SJSA1 (cell line): Measurements from ENCODE around the gene ATF6. TPM values are rescaled to one million over a fixed set of nuclear protein-coding genes. Genes with fewer than 3 reads are reported as not detected.

ENCODE experiments used
- DNase-seq, 2 experiments: peaks; one replicate each; pipeline ENCODE4 v3.0.0-alpha.2; 2015 to 2020; ENCODE audit warnings: low spot score in 2 of 2, low read depth in 1 of 2
- H3K27ac ChIP-seq: fragments of 250-450 bp; sonication (Bioruptor Pico); 2 replicates; pipeline ENCODE4 v1.5.1; 2020; ENCODE audit warnings: mild to moderate bottlenecking, moderate library complexity
- H3K27me3 ChIP-seq: fragments of 250-450 bp; sonication (Bioruptor Pico); replicated peaks from 2 replicates; pipeline ENCODE4 v1.5.1; 2020; ENCODE audit warnings: mild to moderate bottlenecking, moderate library complexity
- H3K36me3 ChIP-seq: fragments of 250-450 bp; sonication (Bioruptor Pico); 2 replicates; pipeline ENCODE4 v1.5.1; 2020; ENCODE audit warnings: mild to moderate bottlenecking
- H3K4me1 ChIP-seq: fragments of 250-450 bp; sonication (Bioruptor Pico); replicated peaks from 2 replicates; pipeline ENCODE4 v1.6.1; 2021; ENCODE audit warnings: mild to moderate bottlenecking
- H3K4me3 ChIP-seq: fragments of 250-450 bp; sonication (Bioruptor Pico); 2 replicates; pipeline ENCODE4 v1.5.1; 2020; ENCODE audit warnings: mild to moderate bottlenecking
- H3K9me3 ChIP-seq: fragments of 250-450 bp; sonication (Bioruptor Pico); replicated peaks from 2 replicates; pipeline ENCODE4 v1.5.1; 2020; ENCODE audit warnings: mild to moderate bottlenecking
- total RNA-seq: library from RNA; depleted of rRNA; stranded (reverse); fragments of >200 nt; shearing (Covaris generic); gene quantifications from 2 replicates; pipeline ENCODE4 v1.2.3, GENCODE V29; 2014

ATF6 gene
- total RNA-seq, 1 experiment from 2014 or later, result 30.6 TPM

- peak in 1 of 2 experiments; percentile 53 for DNase-seq
- Histone ChIP-seq H3K36me3 (peaks cover 6% of the 10 kb centered on the region), H3K9me3 (no peaks in the 10 kb centered on the region), H3K27ac (no peak overlapping the region), H3K4me1 (peaks cover 21% of the 10 kb centered on the region), H3K4me3 (no peak overlapping the region), H3K27me3 (no peaks in the 10 kb centered on the region)
These were observed 187.9 kb downstream of the ATF6 start for GRCh38 chr1:161954050-161954449.

GRCh38 chr1:161954466-161954865 lies 188.3 kb downstream of the ATF6 start:
- Histone ChIP-seq H3K4me1 (peaks cover 21% of the 10 kb centered on the region), H3K27me3 (no peaks in the 10 kb centered on the region), H3K4me3 (no peak overlapping the region), H3K27ac (no peak overlapping the region), H3K9me3 (no peaks in the 10 kb centered on the region), H3K36me3 (peaks cover 7% of the 10 kb centered on the region)
- no peak for DNase-seq

GRCh38 chr1:161955606-161956005 lies 189.5 kb downstream of the ATF6 start:
- Histone ChIP-seq H3K36me3 (peaks cover 7% of the 10 kb centered on the region), H3K4me3 (no peak overlapping the region), H3K27ac (no peak overlapping the region), H3K9me3 (no peaks in the 10 kb centered on the region), H3K4me1 (peaks cover 21% of the 10 kb centered on the region), H3K27me3 (no peaks in the 10 kb centered on the region)
- no peak for DNase-seq

GRCh38 chr1:161956097-161956496 lies 190.0 kb downstream of the ATF6 start:
- H3K27ac ChIP-seq, result no peak overlapping the region
- H3K4me1 ChIP-seq, result peaks cover 23% of the 10 kb centered on the region
- H3K9me3 ChIP-seq, result no peaks in the 10 kb centered on the region
- peaks cover 7% of the 10 kb centered on the region for H3K36me3 ChIP-seq
- DNase-seq, result no peak
- no peaks in the 10 kb centered on the region for H3K27me3 ChIP-seq
- H3K4me3 ChIP-seq, result no peak overlapping the region

GRCh38 chr1:161956930-161957329 lies 190.8 kb downstream of the ATF6 start:
- Histone ChIP-seq H3K36me3 (peaks cover 7% of the 10 kb centered on the region), H3K9me3 (no peaks in the 10 kb centered on the region), H3K27me3 (no peaks in the 10 kb centered on the region), H3K4me3 (no peak overlapping the region), H3K27ac (no peak overlapping the region), H3K4me1 (peaks cover 31% of the 10 kb centered on the region)
- no peak for DNase-seq

- Histone ChIP-seq H3K36me3 (peaks cover 7% of the 10 kb centered on the region), H3K9me3 (no peaks in the 10 kb centered on the region), H3K4me3 (no peak overlapping the region), H3K4me1 (peaks cover 38% of the 10 kb centered on the region), H3K27me3 (no peaks in the 10 kb centered on the region), H3K27ac (no peak overlapping the region)
- no peak for DNase-seq
These were observed 192.3 kb downstream of the ATF6 start for GRCh38 chr1:161958425-161958824.

- H3K4me1 ChIP-seq, result peaks cover 27% of the 10 kb centered on the region
- H3K27me3 ChIP-seq, result no peaks in the 10 kb centered on the region
- H3K27ac ChIP-seq, result peak overlapping the region; percentile 99
- H3K4me3 ChIP-seq, result peak overlapping the region; percentile 28
- peak; percentile 73 to 85 for DNase-seq
- H3K9me3 ChIP-seq, result no peaks in the 10 kb centered on the region
- H3K36me3 ChIP-seq, result peaks cover 7% of the 10 kb centered on the region
These were observed 196.2 kb downstream of the ATF6 start for GRCh38 chr1:161962091-161962887.

GRCh38 chr1:161966067-161966466 lies 199.9 kb downstream of the ATF6 start:
- no peak overlapping the region for H3K4me3 ChIP-seq
- H3K27ac ChIP-seq, result no peak overlapping the region
- no peak for DNase-seq
- H3K9me3 ChIP-seq, result no peaks in the 10 kb centered on the region
- peaks cover 29% of the 10 kb centered on the region for H3K4me1 ChIP-seq
- H3K27me3 ChIP-seq, result no peaks in the 10 kb centered on the region
- no peaks in the 10 kb centered on the region for H3K36me3 ChIP-seq

GRCh38 chr1:161970036-161970435 lies 203.9 kb downstream of the ATF6 start:
- Histone ChIP-seq H3K4me1 (peaks cover 7% of the 10 kb centered on the region), H3K9me3 (no peaks in the 10 kb centered on the region), H3K27me3 (no peaks in the 10 kb centered on the region), H3K36me3 (no peaks in the 10 kb centered on the region), H3K27ac (no peak overlapping the region), H3K4me3 (no peak overlapping the region)
- DNase-seq, result no peak

GRCh38 chr1:161970633-161971032 lies 204.5 kb downstream of the ATF6 start:
- no peaks in the 10 kb centered on the region for H3K27me3 ChIP-seq
- DNase-seq, result no peak
- H3K9me3 ChIP-seq, result no peaks in the 10 kb centered on the region
- no peak overlapping the region for H3K27ac ChIP-seq
- no peak overlapping the region for H3K4me3 ChIP-seq
- no peaks in the 10 kb centered on the region for H3K36me3 ChIP-seq
- peaks cover 7% of the 10 kb centered on the region for H3K4me1 ChIP-seq

GRCh38 chr1:161972828-161973227 lies 206.7 kb downstream of the ATF6 start:
- H3K4me1 ChIP-seq, result peaks cover 7% of the 10 kb centered on the region
- H3K9me3 ChIP-seq, result no peaks in the 10 kb centered on the region
- no peaks in the 10 kb centered on the region for H3K36me3 ChIP-seq
- no peak overlapping the region for H3K27ac ChIP-seq
- DNase-seq, result no peak
- no peaks in the 10 kb centered on the region for H3K27me3 ChIP-seq
- no peak overlapping the region for H3K4me3 ChIP-seq

GRCh38 chr1:161973924-161974845 lies 208.1 kb downstream of the ATF6 start:
- H3K36me3 ChIP-seq, result no peaks in the 10 kb centered on the region
- no peaks in the 10 kb centered on the region for H3K9me3 ChIP-seq
- no peaks in the 10 kb centered on the region for H3K27me3 ChIP-seq
- DNase-seq, result no peak
- no peak overlapping the region for H3K27ac ChIP-seq
- peaks cover 7% of the 10 kb centered on the region for H3K4me1 ChIP-seq
- no peak overlapping the region for H3K4me3 ChIP-seq

- H3K4me3 ChIP-seq, result no peak overlapping the region
- H3K9me3 ChIP-seq, result no peaks in the 10 kb centered on the region
- no peak overlapping the region for H3K27ac ChIP-seq
- no peaks in the 10 kb centered on the region for H3K4me1 ChIP-seq
- H3K36me3 ChIP-seq, result no peaks in the 10 kb centered on the region
- no peak for DNase-seq
- H3K27me3 ChIP-seq, result no peaks in the 10 kb centered on the region
These were observed 212.1 kb downstream of the ATF6 start for GRCh38 chr1:161978011-161978790.
